ENCODE measurements around the gene VWA7.
A peak's percentile ranks its signal among the peaks of the same experiment; 100 is the strongest.

Gene VWA7

GRCh38 chr6:31729979-31730630 is 47.0 kb downstream of the VWA7 start:
- DNase-seq (ENCODE audit: low spot score), result peak; percentile 71

DNA sequence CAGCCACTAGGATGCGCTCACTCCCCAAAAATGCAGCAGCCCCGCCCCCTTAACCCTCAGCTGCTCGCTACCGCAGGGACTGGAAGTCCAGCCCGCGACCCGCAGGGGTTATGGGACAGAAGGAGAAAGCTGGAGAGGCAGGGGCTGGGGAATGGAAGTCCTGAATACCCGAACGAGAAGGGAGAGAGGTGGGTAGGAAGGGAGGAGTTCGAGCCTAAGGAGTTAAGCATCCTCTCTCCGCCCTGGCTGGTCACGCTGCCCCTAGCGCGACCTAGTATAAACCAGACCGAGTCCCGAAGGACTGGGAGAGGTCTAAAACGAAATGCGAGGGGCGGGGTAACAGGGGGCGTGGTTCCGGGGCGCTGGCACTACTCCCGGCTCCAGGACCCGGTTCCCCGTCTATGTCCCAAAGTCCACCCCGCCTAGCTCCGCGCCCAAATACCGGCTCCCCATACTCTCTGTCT is 47.6 kb downstream of the VWA7 start:
- peak; percentile 85 for DNase-seq (ENCODE audit: low spot score)

DNA sequence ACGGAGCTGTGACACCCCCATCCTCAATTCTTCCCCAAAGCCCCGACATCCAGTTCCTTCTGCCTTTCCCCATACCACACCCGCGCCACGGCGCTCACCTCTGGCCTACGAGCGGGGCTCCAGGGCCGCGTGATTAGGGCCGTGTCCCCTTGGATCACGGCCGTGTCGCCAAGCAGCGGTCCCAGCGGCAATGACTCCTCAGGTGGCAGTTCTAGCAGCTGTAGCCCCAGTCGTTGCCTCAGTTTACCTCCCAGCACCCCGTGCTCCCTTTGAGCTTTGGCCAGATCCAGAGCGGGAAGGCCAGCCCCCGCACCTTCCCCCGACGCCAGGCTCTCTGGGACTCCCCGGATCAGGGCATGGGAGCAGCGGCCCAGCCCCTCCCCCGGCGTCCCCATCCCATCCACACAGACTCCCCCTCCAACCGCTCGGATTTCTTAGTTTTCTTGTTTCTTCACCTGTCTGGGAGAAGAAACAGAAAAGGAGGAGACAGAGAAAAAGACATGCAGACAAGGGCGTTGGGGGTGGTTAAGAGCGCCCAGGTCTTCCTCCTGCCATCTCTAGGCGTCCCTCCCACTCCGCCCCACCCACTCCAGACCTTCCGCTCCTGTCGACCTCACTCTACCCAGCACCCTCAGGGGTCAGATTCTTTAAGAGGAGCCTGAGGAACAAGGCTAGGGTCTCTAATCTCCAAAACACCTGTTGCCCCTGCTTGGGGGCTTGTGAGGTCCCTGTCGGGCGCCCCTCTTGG is 48.2 kb downstream of the VWA7 start, which contains the start of gene DDAH2:
TSS of gene DDAH2 (minus strand) at position 533 of the 748 bp plus-strand sequence. CDS start at position 395, 138 bp downstream.
- no peak for DNase-seq (ENCODE audit: low spot score)

DNA sequence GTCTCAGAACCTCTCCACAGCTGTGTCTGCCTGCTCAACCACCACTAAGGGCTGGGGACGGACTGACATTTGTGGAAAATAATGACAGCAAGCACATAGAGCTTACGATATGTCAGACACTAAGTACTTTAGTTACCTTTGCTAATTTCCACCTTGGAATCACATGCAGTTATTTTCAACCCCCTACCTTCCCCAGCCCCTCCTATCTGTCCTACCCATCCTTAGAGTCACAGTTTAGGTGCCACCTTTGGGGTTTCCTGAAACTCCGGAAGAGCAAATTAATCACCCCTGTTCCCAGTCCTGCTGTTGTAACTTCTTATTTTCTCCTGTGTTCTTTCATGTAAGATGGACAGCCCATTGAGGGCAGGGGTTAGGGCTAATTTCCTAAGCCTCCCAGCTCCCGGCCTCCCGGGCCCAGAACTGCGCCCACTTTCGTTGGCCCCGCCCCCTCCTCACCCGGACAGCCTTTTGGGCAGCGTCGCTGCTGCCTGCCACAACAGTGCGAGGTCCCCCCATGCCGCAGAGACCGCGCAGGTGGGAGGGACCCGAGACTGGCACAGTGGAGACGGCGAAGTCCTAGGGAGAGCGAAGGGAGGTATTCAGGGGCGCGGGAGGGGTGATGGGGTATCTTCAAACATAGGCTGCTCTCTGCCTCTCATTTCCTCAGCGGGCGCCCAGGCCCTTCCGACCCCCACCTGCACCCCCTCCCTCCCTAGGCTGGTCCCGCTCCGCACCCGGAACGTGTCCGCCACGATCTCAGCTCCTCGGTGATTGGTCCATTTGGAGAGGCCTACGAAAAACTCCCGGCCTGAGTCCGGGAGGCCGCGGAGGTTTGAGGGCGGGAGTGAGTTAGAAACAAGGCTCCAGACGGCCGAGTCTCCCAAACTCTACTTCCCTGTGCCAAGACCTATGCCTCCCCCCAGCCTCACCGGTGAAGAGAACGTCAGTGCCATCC is 49.1 kb downstream of the VWA7 start:
- peak; percentile 94 for DNase-seq (ENCODE audit: low spot score)

DNA sequence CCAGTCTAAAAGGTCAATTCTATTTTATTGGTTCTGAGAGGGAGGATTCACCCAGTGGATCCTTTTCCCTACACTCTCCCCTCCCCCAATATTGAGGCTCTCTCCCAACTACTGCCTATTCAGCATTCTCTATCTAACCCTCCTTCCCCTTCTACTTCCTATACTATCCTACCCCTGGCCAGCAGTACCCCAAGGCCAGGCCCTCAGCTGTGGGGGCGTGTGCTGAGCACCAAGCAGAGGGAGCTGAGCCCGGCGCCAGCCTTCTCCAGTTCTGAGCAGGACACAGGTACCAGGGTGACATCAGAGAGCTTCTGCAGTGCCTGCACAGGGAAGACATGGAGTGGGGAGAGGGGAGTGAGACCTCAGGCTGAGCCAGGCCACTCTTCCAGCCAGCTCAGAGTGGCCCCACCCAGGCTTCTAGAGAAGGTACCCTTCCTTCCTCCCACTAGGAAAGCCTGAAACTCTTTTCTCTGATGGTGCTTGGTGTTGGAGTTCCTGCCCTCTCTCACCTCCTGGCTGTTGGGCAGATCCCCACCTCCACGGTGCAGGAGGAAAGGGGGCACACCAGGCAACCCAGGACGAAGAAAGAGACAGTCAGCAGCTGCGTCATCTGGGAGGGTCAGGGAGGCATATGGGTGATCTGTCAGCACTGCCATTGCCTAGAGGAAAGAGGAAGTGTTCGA is 50.0 kb downstream of the VWA7 start:
- no peak for DNase-seq (ENCODE audit: low spot score)

GRCh38 chr6:31725502-31726350 is 51.4 kb downstream of the VWA7 start:
- DNase-seq (ENCODE audit: low spot score), result no peak

GRCh38 chr6:31723980-31724691 is 53.0 kb downstream of the VWA7 start:
- DNase-seq (ENCODE audit: low spot score), result no peak

GRCh38 chr6:31723245-31723979 is 53.7 kb downstream of the VWA7 start, which contains the start of gene MPIG6B:
Gene MPIG6B, plus strand, starts transcription at chr6:31723373. Its CDS starts 11 bp downstream, at chr6:31723384.
- DNase-seq (ENCODE audit: low spot score), result no peak

GRCh38 chr6:31722173-31722572 is 55.0 kb downstream of the VWA7 start:
- DNase-seq (ENCODE audit: low spot score), result no peak

- no peak for DNase-seq (ENCODE audit: low spot score)
Observed at GRCh38 chr6:31721351-31722020, 55.6 kb downstream of the VWA7 start, which contains the start of gene LY6G6C. Gene LY6G6C, minus strand, starts transcription at chr6:31721746. Its CDS starts 67 bp downstream, at chr6:31721679.

DNA sequence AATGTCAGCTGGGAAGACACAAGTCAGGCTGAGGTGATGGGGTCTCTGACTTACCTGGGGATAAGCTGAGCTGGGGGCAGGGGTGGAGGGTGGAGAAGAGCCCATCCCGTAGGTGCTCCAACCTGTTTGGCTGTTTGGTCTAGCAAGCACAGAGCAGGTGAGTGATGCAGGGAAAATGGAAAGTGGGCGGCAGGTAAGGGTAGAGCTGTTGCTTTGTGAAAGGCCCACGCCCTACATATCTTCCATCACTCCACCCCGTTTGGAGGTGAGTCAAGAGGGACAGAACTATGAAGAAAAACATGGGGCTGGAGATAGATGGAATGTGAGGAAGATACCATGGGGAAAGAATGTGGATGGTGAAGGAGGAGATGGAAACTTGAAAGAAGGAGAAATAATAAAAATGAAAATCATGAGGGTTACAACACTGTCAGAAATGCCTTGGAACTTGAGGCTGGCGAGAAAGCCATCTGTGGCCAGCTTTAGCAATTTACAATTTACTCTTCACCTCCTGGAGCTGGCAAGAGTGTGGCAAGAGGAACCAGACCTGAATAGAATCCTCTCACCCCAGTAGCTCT is 56.8 kb downstream of the VWA7 start:
- no peak for DNase-seq (ENCODE audit: low spot score)

DNA sequence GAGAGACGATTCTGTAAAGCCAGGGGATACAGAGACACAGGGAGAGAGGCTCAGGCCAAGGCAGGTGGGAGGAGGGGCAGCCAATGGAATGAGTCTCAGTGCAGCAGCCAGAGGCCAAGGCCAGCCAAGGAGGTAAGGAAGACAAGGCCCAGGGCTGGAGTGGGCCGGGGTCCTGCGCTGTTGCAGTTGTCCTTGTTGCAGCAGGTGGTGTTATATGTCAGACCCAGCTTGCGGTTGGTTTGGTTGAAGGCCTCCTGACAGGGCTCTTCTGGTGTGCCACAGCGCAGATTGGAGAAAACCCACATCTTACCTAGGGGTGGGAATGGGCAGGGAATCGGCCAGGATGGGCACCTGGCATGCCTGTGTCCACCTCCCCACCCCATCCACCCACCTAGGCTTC is 58.1 kb downstream of the VWA7 start:
- no peak for DNase-seq (ENCODE audit: low spot score)

GRCh38 chr6:31718265-31718664 is 58.9 kb downstream of the VWA7 start:
- DNase-seq (ENCODE audit: low spot score), result no peak

DNA sequence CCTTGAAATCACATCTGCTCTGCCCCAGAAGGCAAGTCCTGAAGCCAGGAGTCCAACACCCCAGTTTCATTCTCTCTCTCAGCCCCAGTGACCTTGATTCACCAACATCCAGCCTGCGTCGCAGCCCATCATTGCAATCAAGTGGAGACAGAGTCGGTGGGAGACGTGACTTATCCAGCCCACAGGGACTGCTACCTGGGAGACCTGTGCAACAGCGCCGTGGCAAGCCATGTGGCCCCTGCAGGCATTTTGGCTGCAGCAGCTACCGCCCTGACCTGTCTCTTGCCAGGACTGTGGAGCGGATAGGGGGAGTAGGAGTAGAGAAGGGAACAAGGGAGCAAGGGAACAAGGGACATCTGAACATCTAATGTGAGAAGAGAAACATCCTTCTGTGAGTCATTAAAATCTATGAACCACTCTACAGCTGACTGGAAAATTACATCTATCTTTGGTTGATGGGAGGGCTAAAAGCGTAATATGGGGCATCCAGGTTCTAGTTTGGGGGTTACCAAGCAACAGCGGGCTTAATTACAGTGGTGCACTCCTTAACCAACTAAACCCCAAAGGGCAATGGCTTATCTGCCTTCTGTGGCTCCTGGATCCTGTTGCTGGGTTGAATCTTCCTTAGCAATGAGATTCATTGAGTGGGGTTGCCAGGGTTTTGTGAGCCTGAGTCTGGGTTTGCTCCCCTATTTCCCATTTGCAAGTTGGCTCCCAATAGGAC is 59.5 kb downstream of the VWA7 start:
- no peak for DNase-seq (ENCODE audit: low spot score)

All from NAMALWA (cell line).